Dendritic cell treated with granulocyte-macrophage colony-stimulating factor and Interleukin-4, amounts not matched to agents 40 ng/mL and 50 ng/mL, for 4 days (primary cell): ENCODE measurements around the gene FH.

Experiments
- H3K27ac Mint-ChIP-seq: one replicate; pipeline ENCODE4 v1.8.0; 2022; ENCODE audit warnings: mild to moderate bottlenecking, mixed read lengths
- H3K27me3 Mint-ChIP-seq: one replicate; pipeline ENCODE4 v1.8.0; 2022; ENCODE audit warnings: mild to moderate bottlenecking, mixed read lengths
- H3K36me3 Mint-ChIP-seq: one replicate; pipeline ENCODE4 v1.8.0; 2022; ENCODE audit warnings: low read depth, mixed read lengths
- H3K4me1 Mint-ChIP-seq: one replicate; pipeline ENCODE4 v1.8.0; 2022; ENCODE audit warnings: low read depth, mixed read lengths
- H3K4me3 Mint-ChIP-seq: one replicate; pipeline ENCODE4 v1.8.0; 2022; ENCODE audit warnings: mild to moderate bottlenecking, moderate library complexity, mixed read lengths
- H3K9me3 Mint-ChIP-seq: one replicate; pipeline ENCODE4 v1.8.0; 2022; ENCODE audit warnings: mixed read lengths
- intact Hi-C: fragments of 100-400 bp; cut with micrococcal nuclease; formaldehyde crosslinking; loops from one replicate; pipeline ENCODE4 v1.15.0; 2022

Gene FH

GRCh38 chr1:241460098-241460873, 59.3 kb downstream of the FH start:
- Mint-ChIP-seq H3K4me3 (no peak overlapping the region), H3K36me3 (no peaks in the 10 kb centered on the region), H3K4me1 (no peaks in the 10 kb centered on the region), H3K27me3 (no peaks in the 10 kb centered on the region), H3K9me3 (no peaks in the 10 kb centered on the region), H3K27ac (no peak overlapping the region)
- intact Hi-C loops, result no loop called here

- no peak overlapping the region for H3K27ac Mint-ChIP-seq
- H3K4me1 Mint-ChIP-seq, result no peaks in the 10 kb centered on the region
- H3K36me3 Mint-ChIP-seq, result no peaks in the 10 kb centered on the region
- H3K9me3 Mint-ChIP-seq, result no peaks in the 10 kb centered on the region
- H3K27me3 Mint-ChIP-seq, result no peaks in the 10 kb centered on the region
- intact Hi-C loops, result no loop called here
- H3K4me3 Mint-ChIP-seq, result no peak overlapping the region
These were observed 60.3 kb downstream of the FH start for GRCh38 chr1:241459186-241459802.

GRCh38 chr1:241457421-241457820, 62.1 kb downstream of the FH start:
- Mint-ChIP-seq H3K4me3 (no peak overlapping the region), H3K36me3 (no peaks in the 10 kb centered on the region), H3K27me3 (no peaks in the 10 kb centered on the region), H3K9me3 (no peaks in the 10 kb centered on the region), H3K27ac (no peak overlapping the region), H3K4me1 (no peaks in the 10 kb centered on the region)
- intact Hi-C loops, result no loop called here

- intact Hi-C loops, result no loop called here
- no peaks in the 10 kb centered on the region for H3K9me3 Mint-ChIP-seq
- no peaks in the 10 kb centered on the region for H3K4me1 Mint-ChIP-seq
- H3K36me3 Mint-ChIP-seq, result no peaks in the 10 kb centered on the region
- no peak overlapping the region for H3K4me3 Mint-ChIP-seq
- no peaks in the 10 kb centered on the region for H3K27me3 Mint-ChIP-seq
- H3K27ac Mint-ChIP-seq, result no peak overlapping the region
These were observed 62.8 kb downstream of the FH start for GRCh38 chr1:241456743-241457142.

- Mint-ChIP-seq H3K9me3 (no peaks in the 10 kb centered on the region), H3K4me3 (no peak overlapping the region), H3K36me3 (no peaks in the 10 kb centered on the region), H3K27me3 (no peaks in the 10 kb centered on the region), H3K4me1 (no peaks in the 10 kb centered on the region), H3K27ac (no peak overlapping the region)
- intact Hi-C loops, result no loop called here
These were observed 65.8 kb downstream of the FH start for GRCh38 chr1:241453732-241454131.

- no peaks in the 10 kb centered on the region for H3K36me3 Mint-ChIP-seq
- no peaks in the 10 kb centered on the region for H3K27me3 Mint-ChIP-seq
- intact Hi-C loops, result no loop called here
These were observed 67.6 kb downstream of the FH start for GRCh38 chr1:241451956-241452355.

More at GRCh38 chr1:241451956-241452355, 67.6 kb downstream of the FH start:
- Mint-ChIP-seq H3K4me3 (no peak overlapping the region), H3K4me1 (no peaks in the 10 kb centered on the region), H3K27ac (no peak overlapping the region), H3K9me3 (no peaks in the 10 kb centered on the region)
